HG02763 (cell line): Measurements from ENCODE around the gene CLIP4.

Source experiments
- ATAC-seq: cut with Tn5 transposase; IDR thresholded peaks from one replicate; pipeline ENCODE4 v1.9.1; 2021; ENCODE audit warnings: mild to moderate bottlenecking, moderate library complexity; ENCODE audit not compliant: unreplicated experiment

CLIP4 gene

DNA sequence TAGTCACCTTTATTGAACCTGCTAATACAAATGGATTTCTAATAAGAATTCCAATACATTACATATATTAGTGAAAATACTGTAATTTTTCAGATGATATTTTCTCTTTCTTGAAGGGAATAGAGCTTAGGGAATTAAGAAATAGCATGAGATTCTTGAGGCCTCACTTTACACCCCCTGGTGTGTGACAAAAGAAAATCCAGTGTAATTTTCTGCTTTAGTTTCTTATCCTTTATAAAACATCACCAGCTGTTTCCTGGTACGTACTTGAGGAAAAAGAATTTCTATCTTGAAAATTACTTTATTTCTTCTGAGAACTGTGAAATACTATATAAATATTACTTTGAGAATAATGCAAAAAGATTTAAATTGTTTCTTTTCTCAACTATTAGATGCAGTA lies 71.6 kb downstream of the CLIP4 start:
- no peak for ATAC-seq

GRCh38 chr2:29187926-29188325 lies 72.7 kb downstream of the CLIP4 start:
- ATAC-seq, result no peak

DNA sequence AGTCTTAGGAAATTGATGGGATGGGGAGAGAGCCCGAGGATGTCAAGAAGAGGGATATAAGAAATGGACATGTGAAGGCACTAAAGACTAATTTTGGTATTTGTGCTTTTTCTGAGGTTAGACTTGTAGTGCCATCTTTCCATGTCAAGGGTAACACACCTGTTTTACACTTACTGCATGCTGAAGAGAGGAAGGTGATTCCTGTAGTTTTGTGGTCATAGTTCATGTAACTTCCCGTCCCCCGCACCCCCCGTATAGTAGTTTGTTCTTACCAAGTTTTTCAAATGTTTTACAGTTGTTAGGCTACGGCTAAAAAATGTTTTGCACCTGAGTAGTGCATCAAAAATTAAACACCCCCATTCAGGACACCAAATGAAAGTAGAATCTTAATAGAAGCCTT lies 73.8 kb downstream of the CLIP4 start:
- ATAC-seq, result no peak

DNA sequence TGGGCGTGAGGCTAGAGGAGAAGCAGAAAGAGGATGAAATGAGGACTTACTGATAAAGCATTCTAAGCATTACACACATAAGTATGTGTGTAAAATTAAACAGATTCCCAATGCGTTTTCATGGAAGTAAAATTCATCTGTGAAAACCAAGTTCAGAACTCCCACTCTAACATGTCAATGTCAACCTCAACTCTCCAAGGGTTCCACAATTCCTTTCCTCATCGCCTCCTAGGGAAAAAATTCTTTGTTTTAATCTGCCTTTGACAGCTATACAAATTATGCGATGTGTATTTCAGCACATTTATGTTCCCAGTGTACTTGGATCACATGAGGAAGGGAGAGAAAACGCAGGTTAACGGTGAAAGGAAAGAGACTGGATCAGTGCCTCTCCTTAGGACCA lies 76.6 kb downstream of the CLIP4 start:
- no peak for ATAC-seq

GRCh38 chr2:29192526-29192925 lies 77.3 kb downstream of the CLIP4 start:
- ATAC-seq, result no peak

- no peak for ATAC-seq
These were observed 77.9 kb downstream of the CLIP4 start for GRCh38 chr2:29193111-29193510.

- ATAC-seq, result no peak
These were observed 78.5 kb downstream of the CLIP4 start for GRCh38 chr2:29193681-29194080.

- ATAC-seq, result no peak
These were observed 80.6 kb downstream of the CLIP4 start for GRCh38 chr2:29195796-29196195.

DNA sequence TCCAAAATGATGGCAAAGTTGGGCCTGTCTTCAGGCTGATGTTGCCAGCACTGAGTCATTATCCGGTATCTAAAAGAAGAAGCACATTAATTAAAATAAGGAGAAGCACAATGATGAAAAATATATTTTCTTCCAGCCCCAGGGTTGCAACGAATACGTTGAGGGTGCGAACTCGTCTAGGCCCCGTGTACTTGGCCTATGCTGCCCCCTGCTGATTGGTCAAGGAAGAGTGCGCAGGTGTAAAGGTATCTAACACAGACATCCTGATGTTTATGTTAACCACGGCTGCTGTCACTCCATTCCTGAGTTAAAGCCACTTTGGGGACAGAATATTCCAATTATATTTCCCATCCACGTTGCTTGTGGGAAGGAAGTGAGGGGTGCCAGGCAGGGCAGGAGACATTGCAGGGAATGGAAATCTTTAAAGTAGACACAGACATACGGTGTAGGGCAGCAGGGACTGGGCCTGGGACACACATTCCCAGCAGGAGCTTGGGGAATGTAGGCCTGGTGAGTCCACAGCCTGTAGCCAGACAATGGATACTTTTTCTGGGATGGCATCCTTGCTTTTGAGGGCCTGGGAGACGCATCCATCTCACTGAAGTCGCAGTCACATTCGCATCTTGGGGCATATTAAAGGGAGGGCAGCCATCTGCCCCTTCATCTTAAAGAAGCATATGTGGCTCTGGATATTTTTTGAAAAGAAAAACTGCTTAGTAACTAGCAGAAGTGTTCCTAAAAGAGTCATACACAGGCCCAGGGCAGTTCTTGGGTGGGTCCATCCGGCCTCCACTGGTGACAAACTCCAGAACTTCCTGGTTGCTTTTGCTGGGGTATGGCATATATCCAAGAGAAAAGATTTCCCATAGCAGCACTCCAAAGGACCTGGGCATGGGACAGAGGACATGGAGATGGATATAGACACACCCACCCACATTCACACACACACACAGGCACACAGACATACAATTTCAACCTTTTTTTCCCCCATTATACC lies 81.9 kb downstream of the CLIP4 start:
- no peak for ATAC-seq

- no peak for ATAC-seq
These were observed 86.8 kb downstream of the CLIP4 start for GRCh38 chr2:29201979-29202378.

DNA sequence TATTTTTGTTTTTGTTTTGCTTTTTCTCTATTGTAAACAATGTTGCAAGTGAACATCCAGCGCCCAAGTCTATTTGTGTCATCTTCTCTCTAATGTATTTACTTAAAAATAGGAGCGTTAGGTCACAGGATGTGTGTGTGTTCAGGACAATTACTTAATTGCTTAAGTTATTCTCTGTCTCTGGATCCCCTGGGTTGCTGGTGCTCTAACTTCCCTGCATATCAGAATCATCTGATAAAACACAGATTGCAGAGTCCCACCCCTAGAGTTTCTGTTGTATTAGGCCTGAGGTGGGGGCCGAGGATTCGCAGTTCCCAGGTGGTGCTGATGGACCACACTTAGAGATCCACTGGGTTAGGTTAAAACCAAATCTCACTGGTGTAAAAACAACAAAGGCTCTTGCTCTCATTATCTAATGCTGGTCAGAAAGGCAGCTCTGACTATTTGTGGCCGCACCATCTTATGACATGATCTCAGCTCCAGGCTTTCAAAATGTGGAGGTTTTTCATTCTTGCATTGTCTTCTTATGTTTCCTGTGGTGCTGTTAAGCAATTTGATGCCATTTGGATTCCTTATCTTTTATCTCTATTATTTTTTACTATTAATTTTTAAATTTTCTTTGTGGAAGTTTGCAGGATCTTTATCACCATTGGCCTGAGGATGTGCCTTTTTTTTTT lies 87.7 kb downstream of the CLIP4 start:
- ATAC-seq, result no peak

GRCh38 chr2:29206941-29207340 lies 91.7 kb downstream of the CLIP4 start:
- no peak for ATAC-seq

GRCh38 chr2:29207352-29208148 lies 92.3 kb downstream of the CLIP4 start:
- no peak for ATAC-seq

DNA sequence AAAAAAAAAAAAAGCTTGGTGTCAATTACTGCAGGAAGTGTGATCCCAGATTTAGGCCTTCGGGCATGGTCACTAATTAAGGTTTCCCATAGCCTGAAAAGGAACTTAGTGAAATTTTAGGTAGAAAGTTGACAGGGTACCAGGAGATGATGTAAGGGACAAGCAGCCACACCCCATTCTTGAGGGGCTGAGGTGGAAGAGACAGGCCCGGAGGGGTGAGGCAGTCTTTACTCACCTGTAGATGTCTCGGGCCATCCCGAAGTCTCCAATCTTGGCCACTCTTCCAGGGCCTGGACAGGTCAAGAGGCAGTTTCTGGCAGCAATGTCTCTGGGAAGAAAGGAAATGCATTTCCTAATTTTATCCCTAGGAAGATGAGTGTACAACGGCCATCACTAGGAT lies 94.3 kb downstream of the CLIP4 start:
- no peak for ATAC-seq

- no peak for ATAC-seq
These were observed 96.8 kb downstream of the CLIP4 start for GRCh38 chr2:29212009-29212408.

DNA sequence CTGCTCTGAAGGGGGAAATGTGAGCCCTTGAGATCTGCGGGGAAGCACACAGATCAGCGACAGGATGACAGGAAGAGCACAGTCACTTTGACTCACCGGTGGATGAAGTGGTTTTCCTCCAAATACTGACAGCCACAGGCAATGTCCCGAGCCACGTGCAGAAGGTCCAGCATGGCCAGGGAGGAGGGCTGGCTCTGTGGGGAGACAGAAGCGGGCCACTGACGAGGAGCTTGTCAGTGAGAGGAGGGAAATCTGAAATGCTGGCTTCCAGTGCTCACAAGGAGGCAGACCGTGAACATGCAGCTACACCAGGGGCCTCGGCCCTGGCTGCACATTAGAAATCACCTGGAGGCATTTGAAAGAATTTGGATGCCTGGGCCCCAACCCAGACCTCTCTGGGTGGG lies 98.7 kb downstream of the CLIP4 start:
- ATAC-seq, result no peak

DNA sequence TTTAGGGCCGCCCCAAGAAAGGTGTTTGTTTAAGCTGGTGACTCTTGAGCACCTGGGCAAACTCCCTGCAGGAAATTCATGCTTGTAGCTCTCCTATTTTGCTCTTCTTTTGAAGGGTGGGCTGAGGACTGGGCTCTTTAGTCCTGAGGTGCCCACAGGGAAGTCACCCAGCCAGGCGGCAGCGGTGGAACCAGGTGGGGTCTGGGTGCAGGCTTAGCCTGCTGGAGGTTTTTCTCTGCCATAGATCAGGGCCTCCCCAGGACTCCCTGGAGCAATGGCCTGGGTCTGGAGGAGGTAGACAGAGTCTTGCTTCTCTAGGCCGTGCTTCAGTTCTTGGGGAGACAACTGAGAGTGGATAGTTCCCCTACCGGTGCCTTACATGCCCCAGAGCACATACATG lies 99.9 kb downstream of the CLIP4 start:
- ATAC-seq, result no peak

DNA sequence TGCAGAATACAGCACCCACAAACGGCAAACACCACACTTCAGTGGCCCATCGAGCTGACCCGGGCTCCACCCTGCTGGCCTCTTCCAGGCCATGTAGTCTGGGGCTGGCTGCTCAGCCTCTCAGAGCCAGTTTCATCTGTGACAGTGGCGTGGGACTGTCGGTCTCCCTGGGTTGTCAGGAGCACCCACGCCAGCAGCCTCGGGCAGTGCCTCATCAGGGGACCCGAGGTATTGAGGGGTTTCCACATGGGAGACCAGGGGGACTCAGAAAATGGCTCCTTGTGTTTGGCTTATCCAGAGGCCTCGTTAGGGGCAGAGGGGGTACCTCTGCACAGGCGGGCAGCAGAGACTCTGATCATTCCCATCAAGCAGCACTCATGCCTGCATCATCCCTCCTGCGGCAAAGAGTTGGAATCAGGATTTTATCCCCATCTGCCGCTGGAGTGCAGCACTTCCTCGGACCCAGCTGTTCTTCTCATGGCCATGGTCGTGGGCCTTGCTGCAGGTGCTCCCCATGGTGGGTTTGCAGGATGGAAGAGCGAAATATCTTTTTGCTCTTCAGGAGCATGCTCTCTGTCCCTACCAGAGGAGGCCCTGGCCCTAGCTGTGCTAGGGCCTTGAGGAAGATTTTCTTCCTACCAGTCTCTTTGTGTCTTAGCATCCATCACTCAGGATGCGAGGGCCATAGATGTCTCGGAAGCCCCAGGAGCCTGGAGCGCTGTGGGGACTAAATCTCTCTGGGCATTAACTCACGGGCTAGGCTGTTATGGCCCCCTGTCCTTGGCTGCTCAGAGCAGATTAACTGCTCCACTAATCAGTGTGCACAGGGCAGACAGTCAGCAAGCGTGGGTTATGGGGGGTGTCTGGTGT lies 100.8 kb downstream of the CLIP4 start:
- ATAC-seq, result no peak

DNA sequence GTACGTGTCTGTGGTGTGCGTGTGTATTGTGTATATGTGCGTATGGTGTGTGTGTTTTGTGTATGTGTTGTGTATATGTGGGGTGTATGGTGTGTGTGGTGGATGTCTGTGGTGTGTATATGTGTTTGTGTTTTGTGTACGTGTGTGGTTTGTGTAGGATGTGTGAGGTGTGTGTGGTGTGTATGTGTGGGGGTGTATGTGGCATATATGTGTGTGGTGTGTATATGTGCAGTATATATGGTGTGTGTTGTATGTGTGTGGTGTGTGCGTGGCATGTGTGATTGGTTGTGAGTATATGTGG lies 101.3 kb downstream of the CLIP4 start:
- no peak for ATAC-seq

- no peak for ATAC-seq
These were observed 102.9 kb downstream of the CLIP4 start for GRCh38 chr2:29218071-29218470.
